Right kidney (tissue), 1 donor: ENCODE results near the gene RUSC2.
A peak's percentile ranks its signal among the peaks of the same experiment; 100 is the strongest.
"Not testable (repeated sequence)": the region's sequence is repeated elsewhere in the genome, so short reads cannot be mapped to it uniquely, and the experiment has no call there.

ENCODE experiments used
- DNase-seq: peaks from one replicate; pipeline ENCODE4 v3.0.0-alpha.2; 2016

RUSC2 gene

GRCh38 chr9:35493119-35493518 lies 3.2 kb downstream of the RUSC2 start:
- not testable (repeated sequence) for DNase-seq

GRCh38 chr9:35495984-35496383 lies 6.1 kb downstream of the RUSC2 start:
- no peak for DNase-seq

GRCh38 chr9:35498245-35498644 lies 8.3 kb downstream of the RUSC2 start:
- DNase-seq: not testable (repeated sequence)

- DNase-seq: no peak
Measured at GRCh38 chr9:35499029-35499700, 9.3 kb downstream of the RUSC2 start.

DNA sequence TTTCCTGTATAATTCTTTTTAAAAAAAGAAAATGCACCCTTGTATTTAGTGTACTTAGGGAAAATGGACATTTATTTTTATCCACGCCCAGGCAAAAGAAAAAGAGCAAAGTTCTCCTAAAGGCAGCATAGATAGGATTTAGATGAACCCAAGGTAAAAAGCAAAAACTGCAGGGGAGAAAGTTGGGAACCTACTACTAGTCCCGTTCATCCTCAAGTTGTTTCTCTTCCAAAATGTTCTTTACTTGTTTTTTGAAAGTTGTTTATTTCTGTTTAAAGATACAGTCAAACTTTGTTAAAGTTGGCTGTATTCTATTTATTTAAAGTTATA lies 9.8 kb downstream of the RUSC2 start:
- DNase-seq: no peak

DNA sequence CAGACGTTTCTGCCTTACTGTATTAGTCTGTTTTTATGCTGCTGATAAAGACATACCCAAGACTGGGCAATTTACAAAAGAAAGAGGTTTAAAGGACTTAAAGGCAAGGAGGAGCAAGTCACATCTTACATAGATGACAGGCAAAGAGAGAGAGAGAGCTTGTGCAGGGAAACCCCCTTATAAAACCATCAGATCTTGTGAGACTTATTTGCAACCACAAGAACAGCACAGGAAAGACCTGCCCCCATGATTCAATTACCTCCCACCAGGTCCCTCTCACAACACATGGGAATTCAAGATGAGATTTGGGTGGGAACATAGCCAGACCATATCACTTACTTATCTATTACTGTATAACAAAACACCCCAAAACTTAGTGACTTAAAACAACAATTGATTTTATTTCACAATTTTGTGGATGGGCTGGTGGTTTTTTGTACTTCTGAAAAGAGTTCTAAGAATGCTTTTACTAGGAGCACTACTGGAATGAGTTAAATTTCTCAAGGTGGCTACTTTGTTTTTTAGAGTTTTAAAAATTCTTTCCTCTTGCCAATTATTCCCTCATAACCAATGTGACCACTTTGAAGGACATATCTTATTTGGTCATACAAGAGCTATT lies 10.3 kb downstream of the RUSC2 start:
- DNase-seq: no peak

- no peak for DNase-seq
Measured at GRCh38 chr9:35501946-35502345, 12.0 kb downstream of the RUSC2 start.

- no peak for DNase-seq
Measured at GRCh38 chr9:35506359-35506758, 16.4 kb downstream of the RUSC2 start.

DNA sequence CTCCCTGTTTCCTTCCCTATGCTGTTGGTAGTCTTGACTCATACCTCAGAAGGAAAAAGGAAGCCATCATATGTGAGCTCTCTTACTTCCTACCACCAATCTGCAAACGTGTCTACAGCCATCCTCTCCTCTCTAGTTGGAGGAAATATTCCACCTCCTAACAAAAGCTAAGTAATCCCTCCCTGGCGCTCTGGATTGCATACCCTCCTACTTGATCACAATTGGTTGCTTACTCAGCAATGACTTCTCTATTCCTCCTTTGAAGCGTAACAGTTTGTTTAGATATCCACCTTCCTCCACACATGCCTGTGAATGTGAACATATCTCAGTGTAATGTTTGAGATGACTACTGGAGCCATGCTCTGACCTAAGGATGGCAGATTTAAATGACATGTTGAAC lies 18.2 kb downstream of the RUSC2 start:
- DNase-seq: no peak

DNA sequence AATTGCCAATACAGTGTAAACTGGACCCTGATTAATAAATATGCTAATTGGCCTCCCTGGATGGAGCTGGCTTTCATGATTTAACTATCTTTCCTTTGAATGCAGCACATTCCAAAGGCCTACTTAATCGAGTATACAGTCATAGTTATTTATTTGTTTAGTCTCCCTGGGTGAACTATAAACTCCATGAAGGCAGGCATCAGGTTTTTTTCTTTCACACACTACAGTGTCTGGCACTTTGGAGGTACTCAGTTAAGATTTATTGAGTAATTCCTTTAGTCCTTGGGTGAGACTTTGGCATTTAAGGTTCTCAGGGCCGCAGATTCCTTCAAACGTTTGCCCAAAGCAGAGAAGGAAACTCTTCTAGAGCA lies 20.5 kb downstream of the RUSC2 start:
- DNase-seq: no peak

- DNase-seq: peak; percentile 39
Measured at GRCh38 chr9:35510754-35511428, 21.0 kb downstream of the RUSC2 start.

DNA sequence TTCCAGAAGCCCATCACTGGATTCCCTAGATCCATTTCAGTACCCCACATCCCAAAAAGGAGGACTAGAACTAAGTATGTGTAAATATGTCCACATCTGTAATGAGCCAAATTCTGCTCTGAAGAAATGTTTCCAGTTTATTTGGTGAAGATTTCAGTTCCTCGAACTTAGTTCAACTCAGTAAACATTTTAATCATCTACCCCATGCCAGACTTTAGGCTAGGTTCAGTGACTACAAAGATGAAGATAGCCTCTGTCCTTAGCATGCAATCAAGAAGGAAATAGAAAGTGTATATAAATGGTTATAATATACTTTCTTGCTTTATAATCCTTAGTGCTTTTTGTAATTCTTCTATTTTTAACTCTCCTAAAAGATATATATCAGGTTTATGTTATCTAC lies 21.5 kb downstream of the RUSC2 start:
- no peak for DNase-seq

GRCh38 chr9:35515766-35516165 lies 25.9 kb downstream of the RUSC2 start:
- DNase-seq: no peak

GRCh38 chr9:35516479-35516878 lies 26.6 kb downstream of the RUSC2 start:
- DNase-seq: no peak

GRCh38 chr9:35517131-35517530 lies 27.2 kb downstream of the RUSC2 start:
- no peak for DNase-seq

DNA sequence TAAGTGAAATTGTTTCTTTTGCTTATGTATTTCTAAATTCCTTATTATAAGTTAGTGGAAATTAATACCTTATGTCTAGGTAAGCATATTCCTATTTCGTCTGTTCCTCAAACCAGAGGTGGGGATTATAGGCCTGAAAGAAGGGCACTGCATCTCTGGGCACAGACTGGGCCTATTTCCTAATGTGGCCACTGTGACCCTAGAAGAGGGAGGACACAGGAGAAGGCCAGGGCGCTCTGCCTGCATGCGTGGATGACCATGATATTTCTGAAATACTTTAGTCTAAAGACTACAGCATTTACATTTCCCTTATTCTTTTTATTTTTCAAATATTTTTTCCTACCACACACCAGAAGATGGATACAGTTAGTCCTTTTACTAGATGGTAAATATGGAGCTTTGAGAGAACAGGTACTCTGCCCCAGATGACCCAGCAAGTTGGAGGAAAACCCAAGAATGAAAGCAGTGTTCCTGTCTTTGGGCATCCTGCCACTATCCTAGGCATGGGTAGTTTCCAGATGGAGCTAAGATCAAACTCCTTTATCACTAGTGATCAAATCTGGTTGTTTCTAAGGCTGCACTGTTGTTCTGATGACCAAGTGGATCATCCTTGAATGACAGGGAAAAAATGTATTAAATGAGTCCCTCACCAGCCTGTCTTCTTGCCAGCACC lies 27.8 kb downstream of the RUSC2 start:
- DNase-seq: no peak

DNA sequence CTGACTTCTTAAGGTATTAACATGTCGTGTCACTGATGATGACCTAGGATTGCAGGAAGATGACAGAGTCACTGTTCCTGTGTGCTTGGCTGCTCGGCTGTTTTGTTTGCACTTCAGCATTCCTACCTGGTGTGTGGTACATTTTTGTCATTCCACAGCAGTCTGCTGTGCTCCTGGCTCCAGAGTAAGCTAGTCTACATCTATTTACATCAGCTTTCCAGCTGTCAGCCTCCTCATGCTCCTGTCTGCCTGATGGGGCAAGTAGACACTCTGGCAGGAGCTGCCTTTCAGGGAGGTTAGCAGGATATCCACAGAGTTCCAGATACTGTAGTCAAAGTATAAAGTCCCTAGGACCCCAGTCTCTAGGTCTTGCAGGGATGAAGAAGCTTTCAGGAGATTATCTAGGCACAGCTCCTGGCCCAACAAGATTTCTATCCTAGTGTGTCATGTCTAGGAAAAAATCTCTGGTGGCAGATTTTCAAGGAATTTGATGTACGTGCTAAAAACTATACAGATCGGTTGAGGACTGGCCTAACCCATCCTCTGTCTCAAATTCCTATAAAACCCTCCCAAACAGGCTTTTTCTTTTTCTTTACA lies 28.4 kb downstream of the RUSC2 start:
- peak; percentile 25 for DNase-seq

DNA sequence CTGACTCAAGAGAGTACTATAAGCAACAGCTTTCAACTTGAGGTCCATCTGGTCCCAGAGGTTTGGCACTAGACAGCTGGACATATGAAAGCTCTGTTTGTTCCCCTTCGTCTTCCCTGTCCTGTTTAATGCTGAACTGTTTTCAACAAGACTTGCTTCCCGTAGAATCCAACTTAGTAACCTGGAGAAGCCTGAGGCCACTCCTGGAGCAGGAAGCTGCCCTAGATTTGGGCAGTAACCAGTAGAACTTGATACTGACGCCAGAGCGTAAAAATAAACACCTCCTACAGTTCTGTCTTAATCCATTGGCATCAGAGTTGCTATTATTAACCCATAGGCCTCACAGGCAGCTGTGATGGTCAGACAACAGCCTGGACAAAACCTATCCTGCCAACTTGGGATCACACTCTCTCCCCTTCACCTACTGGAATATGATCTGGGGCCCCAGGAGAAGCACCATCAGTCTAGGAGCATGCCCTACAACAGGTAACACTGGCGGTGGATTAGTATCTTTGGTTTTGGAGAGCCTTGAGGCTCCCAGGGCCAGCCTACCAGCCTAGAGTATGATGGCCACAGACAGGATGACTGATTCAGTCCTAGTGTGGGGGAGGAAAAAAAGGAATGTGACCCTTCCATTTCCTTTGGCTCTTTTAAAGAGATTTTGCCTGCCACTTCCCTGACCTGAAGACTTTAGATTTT lies 29.2 kb downstream of the RUSC2 start:
- peak; percentile 21 for DNase-seq

DNA sequence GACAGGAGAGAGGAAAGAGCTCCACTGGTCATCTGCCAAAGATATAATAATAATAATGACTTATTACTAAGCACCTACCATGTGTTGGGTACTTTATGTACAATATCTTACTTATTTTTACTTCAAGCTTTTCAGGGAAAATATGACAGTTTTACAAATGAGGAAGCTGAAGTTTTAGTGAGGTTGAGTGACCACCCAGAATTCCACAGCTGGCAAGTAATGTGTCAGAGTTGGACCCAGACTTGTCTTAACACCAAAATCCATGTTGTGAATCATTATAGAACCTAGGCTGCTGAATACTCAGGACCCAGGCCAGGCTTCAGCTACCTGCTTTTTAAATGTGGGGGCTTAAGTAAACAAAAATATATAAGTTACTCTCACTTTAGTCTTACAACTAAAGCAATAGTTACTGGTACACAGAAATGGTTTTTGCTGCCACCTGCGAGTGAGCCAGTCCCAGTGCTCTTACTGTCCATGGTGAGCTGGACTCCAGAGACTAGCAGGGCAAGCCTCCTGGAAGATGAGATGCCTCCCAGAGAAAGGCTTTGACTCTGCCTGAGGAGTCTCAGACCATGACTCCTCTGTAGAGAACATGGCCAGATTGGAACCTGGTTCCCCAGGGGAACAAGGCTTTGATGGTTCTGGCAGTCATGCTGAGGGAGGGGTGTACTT lies 29.9 kb downstream of the RUSC2 start:
- DNase-seq: no peak

GRCh38 chr9:35520364-35520710 lies 30.4 kb downstream of the RUSC2 start:
- DNase-seq: no peak

DNA sequence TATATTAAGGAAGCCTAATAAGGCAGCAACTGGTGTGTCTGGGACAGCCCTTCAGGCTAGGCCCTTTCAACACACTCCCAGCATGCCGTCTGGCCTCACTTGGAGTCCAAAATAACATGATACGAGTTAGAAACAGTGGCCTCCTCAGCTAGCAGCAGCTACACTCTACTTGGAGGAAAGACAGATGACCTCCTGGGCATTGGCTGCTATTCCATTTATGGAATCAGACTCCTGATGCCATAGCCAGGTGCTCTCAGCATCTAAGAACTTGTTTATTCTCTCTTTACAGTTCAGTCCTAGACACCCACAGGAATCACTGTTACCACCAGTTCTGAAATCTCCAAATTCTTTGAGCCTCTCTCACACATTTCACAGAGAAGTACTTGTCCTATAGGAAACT lies 31.8 kb downstream of the RUSC2 start:
- DNase-seq: no peak

DNA sequence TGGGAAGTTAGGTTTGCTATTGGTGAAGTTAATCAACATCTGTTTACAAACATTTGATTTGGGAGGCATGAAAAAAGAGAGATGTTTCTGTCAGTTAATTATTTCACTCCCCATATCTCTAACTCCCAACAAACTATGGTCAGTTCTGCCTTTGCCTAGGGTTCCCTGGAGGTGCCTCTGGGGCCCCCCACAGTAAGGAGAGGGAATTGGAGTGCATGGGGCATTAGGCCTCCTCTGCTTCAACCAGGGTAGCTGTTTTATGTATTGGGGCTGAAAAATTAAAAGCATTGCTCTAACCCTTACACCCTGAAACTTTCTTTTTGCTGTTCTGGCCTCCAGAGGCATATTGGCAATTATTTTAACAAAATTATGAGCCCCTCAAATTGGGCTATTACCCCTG lies 32.3 kb downstream of the RUSC2 start:
- DNase-seq: no peak
